ENCODE data around the gene ZNF575. TPM values are rescaled to one million over a fixed set of nuclear protein-coding genes. Genes with fewer than 3 reads are reported as not detected.

ZNF575 gene, protein sequence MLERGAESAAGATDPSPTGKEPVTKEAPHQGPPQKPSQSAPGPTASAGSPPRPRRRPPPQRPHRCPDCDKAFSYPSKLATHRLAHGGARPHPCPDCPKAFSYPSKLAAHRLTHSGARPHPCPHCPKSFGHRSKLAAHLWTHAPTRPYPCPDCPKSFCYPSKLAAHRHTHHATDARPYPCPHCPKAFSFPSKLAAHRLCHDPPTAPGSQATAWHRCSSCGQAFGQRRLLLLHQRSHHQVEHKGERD
- 1.4 to 2.7 TPM (median 1.9 TPM) in 5 replicates for total RNA-seq (2022; extraction: Qiagen RNA extraction; ENCODE audit: low read depth)

GRCh38 chr19:43532962-43533545 is at the start of gene ZNF575:
TSS of gene ZNF575 (plus strand) at chr19:43533188. CDS start at chr19:43534423, 1,235 bp downstream.

GRCh38 chr19:43504426-43505185 is 28.4 kb upstream of the ZNF575 start, which contains the start of gene PHLDB3:
TSS of gene PHLDB3 (minus strand) at chr19:43504746. CDS start at chr19:43504118, 628 bp downstream.

DNA sequence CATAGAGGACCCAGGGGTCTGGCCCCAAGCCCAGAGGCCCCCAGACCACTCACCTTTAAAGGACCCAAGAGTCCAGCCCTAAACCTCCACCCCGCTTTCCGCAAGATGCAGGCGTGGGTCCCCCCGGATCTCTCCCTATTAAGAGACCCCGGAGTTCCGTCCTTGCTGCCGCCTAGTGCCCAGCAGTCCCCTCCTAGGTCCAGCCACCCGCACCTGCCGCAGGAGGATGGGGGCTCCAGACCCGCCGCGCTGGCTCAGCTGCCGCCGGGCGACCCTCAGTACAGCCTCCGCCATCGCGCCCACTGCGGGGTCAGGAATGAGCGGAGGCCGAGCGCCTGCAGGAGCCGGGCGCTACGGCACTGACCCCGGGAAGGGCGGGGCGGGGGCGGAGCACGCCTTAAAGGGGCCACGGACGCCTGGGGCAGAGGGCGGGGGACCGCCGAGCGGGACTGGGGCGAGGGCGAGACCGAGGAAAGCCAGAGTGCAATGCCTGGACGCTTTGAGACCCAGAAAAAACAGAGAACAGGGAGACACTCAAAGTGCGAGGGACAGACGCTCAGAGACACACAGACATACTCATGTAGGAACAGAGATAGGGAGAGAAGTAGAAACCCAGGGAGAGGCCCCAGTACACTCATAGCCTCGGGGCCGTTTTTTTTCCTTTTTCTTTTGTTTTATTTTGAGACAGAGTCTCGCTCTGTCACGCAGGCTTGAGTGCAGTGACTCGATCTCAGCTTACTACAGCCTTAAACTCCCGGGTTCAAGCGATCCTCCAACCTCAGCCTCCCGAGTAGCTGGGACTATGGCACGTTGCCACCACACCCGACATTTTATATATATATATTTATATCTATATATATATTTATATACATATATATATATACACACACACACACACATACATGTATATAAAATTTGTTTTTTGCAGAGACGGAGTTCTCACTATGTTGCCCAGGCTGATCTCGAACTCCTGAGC is 5.8 kb upstream of the ZNF575 start, which contains the start of gene ETHE1:
TSS of gene ETHE1 (minus strand) at position 318 of the 976 bp plus-strand sequence. CDS start at position 294, 24 bp downstream.

DNA sequence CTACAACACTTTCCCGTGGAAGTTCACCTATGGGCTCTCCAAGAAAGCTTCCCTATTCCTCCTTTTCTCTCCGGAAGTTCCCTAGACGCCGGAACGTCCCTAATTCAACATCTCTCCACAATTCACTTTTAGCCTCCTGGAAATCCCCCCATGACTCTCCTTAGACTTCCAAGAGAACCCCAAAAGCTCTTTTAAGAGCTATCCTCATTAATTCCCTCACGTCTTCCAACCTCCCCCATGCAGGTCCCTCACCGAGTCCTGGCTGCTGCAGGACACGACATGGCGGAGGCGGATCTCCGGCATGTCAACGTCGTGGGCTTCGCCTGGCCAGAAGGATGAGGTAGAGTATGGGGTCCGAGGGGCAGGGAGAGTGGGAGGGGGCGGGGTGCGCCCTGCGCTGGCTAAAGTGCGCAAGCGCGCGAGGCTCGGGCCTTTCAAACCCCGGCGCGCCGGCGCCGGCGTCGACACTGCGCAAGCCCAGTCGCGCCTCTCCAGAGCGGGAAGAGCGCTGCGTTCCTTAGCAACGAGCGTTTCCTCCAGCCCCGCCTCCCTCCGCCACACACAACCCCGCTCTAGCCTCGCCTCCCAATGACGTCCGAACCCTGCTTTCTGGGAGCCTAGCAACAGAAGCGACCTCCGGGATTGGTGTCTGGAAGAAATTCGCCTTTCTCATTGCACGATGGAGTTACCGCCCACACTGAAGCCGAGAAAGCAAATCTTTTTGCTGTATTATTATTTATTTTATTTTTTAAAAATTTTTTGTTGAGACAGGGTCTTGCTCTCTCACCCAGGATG is 42.4 kb downstream of the ZNF575 start, which contains the start of the genes PINLYP and XRCC1:
TSS of gene PINLYP (plus strand) at position 646 of the 795 bp plus-strand sequence. CDS start 1,391 bp downstream, outside the sequence.
TSS of gene XRCC1 (minus strand) at position 372 of the 795 bp plus-strand sequence. CDS start at position 303, 69 bp downstream.

Other genes starting within 250 kb of the ZNF575 start
- gene CD177, start 179.5 kb upstream of the ZNF575 start, total RNA-seq (2022; extraction: Qiagen RNA extraction; ENCODE audit: low read depth), result 0.08 to 0.26 TPM (median 0.11 TPM) in 4 of 5 replicates, not detected in the other
- not detected in 5 replicates for gene TEX101, start 118.3 kb upstream of the ZNF575 start, total RNA-seq (2022; extraction: Qiagen RNA extraction; ENCODE audit: low read depth)
- gene LYPD3, start 67.6 kb upstream of the ZNF575 start, total RNA-seq (2022; extraction: Qiagen RNA extraction; ENCODE audit: low read depth), result 0.47 to 0.79 TPM (median 0.70 TPM) in 5 replicates
- 10.0 to 12.2 TPM (median 11.6 TPM) in 5 replicates for gene PHLDB3, start 28.4 kb upstream of the ZNF575 start, total RNA-seq (2022; extraction: Qiagen RNA extraction; ENCODE audit: low read depth)
- 44.2 to 57.6 TPM (median 55.4 TPM) in 5 replicates for gene ETHE1, start 6.0 kb upstream of the ZNF575 start, total RNA-seq (2022; extraction: Qiagen RNA extraction; ENCODE audit: low read depth)
- gene XRCC1, start 42.3 kb downstream of the ZNF575 start, total RNA-seq (2022; extraction: Qiagen RNA extraction; ENCODE audit: low read depth), result 29.6 to 33.2 TPM (median 31.3 TPM) in 5 replicates
- 0.15 to 0.50 TPM (median 0.27 TPM) in 4 of 5 replicates, not detected in the other for gene PINLYP, start 42.6 kb downstream of the ZNF575 start, total RNA-seq (2022; extraction: Qiagen RNA extraction; ENCODE audit: low read depth)
- gene IRGQ, start 62.9 kb downstream of the ZNF575 start, total RNA-seq (2022; extraction: Qiagen RNA extraction; ENCODE audit: low read depth), result 5.1 to 9.9 TPM (median 6.5 TPM) in 5 replicates
- gene ZNF576, start 63.4 kb downstream of the ZNF575 start, total RNA-seq (2022; extraction: Qiagen RNA extraction; ENCODE audit: low read depth), result 14.5 to 22.5 TPM (median 20.5 TPM) in 5 replicates
- gene SRRM5, start 78.9 kb downstream of the ZNF575 start, total RNA-seq (2022; extraction: Qiagen RNA extraction; ENCODE audit: low read depth), result 0.79 to 1.1 TPM (median 1.1 TPM) in 5 replicates
- 43.4 to 64.5 TPM (median 60.4 TPM) in 5 replicates for gene ZNF428, start 86.4 kb downstream of the ZNF575 start, total RNA-seq (2022; extraction: Qiagen RNA extraction; ENCODE audit: low read depth)
- gene CADM4, start 106.7 kb downstream of the ZNF575 start, total RNA-seq (2022; extraction: Qiagen RNA extraction; ENCODE audit: low read depth), result 6.5 to 12.9 TPM (median 10.0 TPM) in 5 replicates
- 120 to 136 TPM (median 123 TPM) in 5 replicates for gene PLAUR, start 137.0 kb downstream of the ZNF575 start, total RNA-seq (2022; extraction: Qiagen RNA extraction; ENCODE audit: low read depth)
- not detected in 5 replicates for gene IRGC, start 182.9 kb downstream of the ZNF575 start, total RNA-seq (2022; extraction: Qiagen RNA extraction; ENCODE audit: low read depth)
- 53.6 to 81.6 TPM (median 70.2 TPM) in 5 replicates for gene SMG9, start 221.8 kb downstream of the ZNF575 start, total RNA-seq (2022; extraction: Qiagen RNA extraction; ENCODE audit: low read depth)
- 47.6 to 69.1 TPM (median 56.3 TPM) in 5 replicates for gene KCNN4, start 247.8 kb downstream of the ZNF575 start, total RNA-seq (2022; extraction: Qiagen RNA extraction; ENCODE audit: low read depth)